ENCODE measurements around the gene POLE3.
A peak's percentile ranks its signal among the peaks of the same experiment; 100 is the strongest.

POLE3 gene

DNA sequence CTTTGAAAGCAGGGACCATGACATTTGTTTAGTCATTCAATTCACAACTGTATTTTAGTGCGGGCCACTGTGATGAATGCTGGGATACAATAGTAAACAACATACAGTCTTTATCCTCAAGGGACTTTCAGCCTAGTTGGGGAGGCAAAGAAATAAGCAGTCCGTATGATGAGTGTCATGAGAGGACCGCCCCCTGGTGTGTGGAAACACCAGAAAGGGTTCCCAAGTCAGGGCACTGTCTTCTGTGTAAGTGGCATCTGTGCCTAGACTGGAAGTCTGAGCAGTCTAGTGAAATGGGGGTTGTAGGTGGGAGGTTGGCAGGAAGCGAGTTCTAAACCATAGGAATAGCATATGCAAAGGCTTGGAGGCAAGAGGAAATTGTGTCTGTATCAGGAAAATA, 6.9 kb upstream of the POLE3 start:
- TF ChIP-seq, protein P1, sequence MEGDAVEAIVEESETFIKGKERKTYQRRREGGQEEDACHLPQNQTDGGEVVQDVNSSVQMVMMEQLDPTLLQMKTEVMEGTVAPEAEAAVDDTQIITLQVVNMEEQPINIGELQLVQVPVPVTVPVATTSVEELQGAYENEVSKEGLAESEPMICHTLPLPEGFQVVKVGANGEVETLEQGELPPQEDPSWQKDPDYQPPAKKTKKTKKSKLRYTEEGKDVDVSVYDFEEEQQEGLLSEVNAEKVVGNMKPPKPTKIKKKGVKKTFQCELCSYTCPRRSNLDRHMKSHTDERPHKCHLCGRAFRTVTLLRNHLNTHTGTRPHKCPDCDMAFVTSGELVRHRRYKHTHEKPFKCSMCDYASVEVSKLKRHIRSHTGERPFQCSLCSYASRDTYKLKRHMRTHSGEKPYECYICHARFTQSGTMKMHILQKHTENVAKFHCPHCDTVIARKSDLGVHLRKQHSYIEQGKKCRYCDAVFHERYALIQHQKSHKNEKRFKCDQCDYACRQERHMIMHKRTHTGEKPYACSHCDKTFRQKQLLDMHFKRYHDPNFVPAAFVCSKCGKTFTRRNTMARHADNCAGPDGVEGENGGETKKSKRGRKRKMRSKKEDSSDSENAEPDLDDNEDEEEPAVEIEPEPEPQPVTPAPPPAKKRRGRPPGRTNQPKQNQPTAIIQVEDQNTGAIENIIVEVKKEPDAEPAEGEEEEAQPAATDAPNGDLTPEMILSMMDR (IDR thresholded peaks at IDR 0.05) = no peak

DNA sequence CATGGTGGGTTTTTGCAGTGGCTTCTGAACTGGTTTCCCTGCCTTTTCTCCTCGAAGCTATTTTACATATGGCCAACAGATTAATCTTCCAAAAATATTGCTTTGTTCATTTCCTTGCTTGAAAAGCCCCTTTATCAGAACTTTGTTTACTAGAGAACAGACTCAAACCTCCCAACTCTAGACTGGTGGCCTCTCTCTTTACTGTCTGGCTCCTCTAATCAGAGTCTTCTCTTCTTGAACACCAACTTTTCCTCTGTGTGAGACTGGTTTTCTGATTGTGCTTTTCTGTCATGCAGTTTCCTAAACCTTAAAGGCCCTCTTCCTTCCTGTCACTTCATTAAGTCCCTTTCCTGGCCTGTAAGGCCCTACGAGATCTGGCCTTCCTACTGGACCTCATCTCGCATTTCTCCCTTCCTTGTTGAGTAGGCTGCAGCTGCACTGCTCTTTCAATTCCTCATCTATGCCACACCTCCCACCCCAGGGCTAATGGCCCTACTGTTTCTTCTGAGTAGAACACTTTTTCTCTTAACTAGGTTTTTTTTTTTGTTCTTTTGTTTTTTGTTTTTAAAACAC, 5.8 kb upstream of the POLE3 start:
- TF ChIP-seq, protein P1 (IDR thresholded peaks at IDR 0.05) = no peak

DNA sequence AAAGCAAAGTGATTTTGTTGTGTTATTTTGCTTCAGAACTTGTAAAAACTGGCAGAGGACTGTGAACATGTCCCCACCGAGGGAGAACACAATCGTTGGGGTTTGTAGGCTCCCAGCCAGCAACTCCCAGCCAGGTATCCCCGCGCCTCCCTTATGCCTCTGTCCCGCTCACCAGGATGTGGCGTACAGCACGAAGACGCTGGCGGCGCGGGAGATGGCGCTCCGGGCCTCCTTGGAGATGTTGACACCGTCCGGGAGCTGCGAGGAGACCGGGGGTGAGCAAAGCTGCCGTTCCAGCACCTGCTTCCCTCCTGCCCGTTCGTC, 630 bp downstream of the POLE3 start:
- TF ChIP-seq, protein P1 (IDR thresholded peaks at IDR 0.05) = no peak

DNA sequence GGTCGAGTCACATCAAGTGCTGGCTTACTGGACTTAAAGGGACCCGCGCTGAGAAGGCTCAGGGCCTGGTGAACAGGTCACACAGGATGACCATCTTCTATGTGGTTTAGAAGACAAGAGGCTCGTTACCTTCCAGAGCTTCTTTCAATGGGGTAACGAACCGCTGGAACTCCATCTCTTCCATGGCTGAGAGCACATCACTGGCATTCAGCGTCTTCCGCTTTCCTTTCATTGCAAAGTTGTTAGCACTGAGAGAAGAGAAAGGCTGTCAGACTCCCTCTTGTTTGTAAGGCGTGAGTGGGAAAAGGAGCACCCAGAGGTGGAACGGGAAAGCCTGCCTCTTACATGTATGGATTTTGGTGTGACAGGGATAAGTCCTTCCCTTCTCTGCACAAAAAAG, 994 bp downstream of the POLE3 start:
- TF ChIP-seq, protein P1 (IDR thresholded peaks at IDR 0.05) = no peak

DNA sequence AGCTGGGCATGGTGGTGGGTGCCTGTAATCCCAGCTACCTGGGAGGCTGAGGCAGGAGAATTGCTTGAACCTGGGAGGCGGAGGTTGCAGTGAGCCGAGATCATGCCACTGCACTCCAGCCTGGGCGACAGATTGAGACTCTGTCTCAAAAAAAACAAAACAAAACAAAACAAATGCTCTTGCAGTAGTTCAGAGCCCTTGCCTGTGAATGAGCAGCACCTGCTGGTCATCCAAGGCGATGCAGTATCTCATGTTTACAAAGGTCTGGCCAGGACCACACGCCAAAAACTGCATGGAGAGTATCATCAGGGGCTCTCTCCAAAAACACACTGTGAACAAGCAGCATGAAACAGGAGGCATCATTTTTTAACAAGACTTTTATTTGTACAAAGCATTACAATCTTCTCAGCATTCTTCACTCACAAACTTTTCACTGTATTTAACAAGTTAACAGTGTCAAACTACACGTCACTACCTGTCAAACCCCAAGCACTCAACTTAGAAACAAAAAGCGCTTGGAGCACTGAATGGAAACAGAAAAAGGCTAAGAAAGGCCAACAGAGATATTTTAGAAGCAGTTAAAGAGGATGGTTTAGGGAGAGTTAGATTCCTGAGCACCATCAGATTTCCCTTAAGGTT, 3.5 kb downstream of the POLE3 start:
- TF ChIP-seq, protein P1 (IDR thresholded peaks at IDR 0.05) = peak; percentile 91

DNA sequence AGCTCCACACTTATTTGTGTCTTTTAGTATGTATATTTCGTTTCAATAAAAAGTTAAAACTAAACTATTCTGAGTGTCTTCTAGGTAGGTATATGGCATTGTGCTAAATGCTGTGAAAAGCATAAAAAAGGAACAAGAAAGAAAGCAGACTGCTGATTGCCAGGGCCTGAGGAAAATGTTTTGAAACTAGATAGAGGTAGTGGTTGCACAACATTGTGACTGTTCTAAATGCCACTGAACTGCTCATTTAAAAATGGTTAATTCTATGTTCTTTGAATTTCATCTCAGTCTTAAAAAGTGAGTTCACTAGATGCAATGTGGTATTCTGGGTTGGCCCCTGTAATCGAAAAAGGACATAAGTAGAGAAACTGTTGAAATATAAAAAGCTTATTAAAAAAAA, 6.8 kb downstream of the POLE3 start:
- TF ChIP-seq, protein P1 (IDR thresholded peaks at IDR 0.05) = no peak

DNA sequence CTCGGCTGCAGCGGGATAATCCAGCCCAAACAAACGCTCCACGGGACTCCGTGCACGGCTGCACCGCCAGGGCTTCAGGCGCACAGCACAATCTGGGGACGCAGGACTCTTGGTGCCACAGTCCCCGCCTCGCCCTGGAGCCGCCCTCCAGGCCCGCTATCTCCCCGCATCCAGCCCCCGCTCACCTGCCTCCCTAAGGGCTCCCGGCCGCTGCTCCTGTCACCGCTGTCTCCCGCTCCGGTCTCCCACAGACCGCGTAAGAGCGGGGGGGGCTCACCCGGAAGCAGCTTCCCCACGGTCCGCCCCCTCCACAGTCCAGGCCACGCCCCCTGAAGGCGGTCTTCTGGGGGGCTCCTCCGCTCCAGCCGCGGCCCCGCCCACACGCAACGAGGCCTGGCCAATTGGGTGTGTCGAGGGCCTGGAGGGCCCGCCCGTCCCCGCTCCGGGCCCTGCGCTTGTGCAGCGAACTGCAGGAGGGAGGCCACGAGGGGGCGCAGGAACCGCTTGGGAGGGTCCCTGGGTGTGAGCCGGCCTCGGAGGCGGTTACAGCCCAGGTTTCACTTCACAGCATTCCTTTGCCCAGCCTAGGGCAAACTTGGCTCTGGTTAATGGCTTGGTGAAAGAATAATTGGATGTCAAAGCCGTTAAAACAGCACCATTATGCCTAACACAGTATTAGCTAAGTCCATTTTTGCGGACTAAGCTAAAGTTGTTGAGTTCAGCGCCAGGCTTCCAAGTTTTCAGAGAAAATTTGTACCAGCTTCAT, 9.3 kb downstream of the POLE3 start, which contains the start of gene ALAD:
Gene ALAD, minus strand, starts transcription at position 258 of the 766 bp plus-strand sequence. CDS start 7,725 bp downstream, outside the sequence.
- TF ChIP-seq, protein P1 (IDR thresholded peaks at IDR 0.05) = peak; percentile 98
